Measurements from ENCODE around the gene KDSR.

DNA sequence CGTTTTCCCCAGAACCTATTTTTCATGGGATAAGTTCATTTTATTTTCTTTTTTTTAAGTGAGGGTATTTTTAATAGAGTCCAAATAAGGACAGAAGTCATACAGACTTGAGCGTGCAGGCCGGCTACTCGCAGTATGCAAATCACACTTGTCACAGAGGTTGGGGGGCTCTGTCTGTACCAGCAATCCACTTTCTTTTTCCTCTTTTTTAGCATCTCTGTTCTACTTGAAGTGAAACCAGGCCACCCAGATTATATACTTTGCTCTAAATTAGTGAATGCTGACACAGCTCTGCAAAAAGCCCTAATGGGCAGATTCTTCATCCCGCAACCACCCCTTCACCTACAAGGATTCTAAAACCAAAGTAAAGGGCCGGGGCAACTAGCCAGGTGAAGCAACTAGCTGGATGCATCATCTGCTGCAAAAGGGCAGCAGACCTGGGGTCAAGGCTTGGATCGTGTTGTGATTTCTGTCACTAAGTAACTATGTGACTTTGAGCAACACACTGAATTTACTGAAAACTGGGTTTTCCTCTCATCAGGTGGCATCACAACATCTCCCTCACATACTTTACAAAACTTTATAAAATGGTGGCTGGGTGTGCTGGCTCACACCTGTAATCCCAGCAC, 18.4 kb downstream of the KDSR start:
- no peak for TF ChIP-seq EZH2 (IDR thresholded peaks at IDR 0.05; ENCODE audit: borderline replicate concordance, low read length)
- TF ChIP-seq, protein P1, sequence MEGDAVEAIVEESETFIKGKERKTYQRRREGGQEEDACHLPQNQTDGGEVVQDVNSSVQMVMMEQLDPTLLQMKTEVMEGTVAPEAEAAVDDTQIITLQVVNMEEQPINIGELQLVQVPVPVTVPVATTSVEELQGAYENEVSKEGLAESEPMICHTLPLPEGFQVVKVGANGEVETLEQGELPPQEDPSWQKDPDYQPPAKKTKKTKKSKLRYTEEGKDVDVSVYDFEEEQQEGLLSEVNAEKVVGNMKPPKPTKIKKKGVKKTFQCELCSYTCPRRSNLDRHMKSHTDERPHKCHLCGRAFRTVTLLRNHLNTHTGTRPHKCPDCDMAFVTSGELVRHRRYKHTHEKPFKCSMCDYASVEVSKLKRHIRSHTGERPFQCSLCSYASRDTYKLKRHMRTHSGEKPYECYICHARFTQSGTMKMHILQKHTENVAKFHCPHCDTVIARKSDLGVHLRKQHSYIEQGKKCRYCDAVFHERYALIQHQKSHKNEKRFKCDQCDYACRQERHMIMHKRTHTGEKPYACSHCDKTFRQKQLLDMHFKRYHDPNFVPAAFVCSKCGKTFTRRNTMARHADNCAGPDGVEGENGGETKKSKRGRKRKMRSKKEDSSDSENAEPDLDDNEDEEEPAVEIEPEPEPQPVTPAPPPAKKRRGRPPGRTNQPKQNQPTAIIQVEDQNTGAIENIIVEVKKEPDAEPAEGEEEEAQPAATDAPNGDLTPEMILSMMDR (IDR thresholded peaks at IDR 0.05; ENCODE audit: low read length), result no peak

All from OCI-LY1 (cell line).